ENCODE results near the gene TRIAP1. TPM values are rescaled to one million over a fixed set of nuclear protein-coding genes. Genes with fewer than 3 reads are reported as not detected.

Gene TRIAP1
- total and polyA plus RNA-seq, 2 donors (not counting 3 experiments of a cell fraction or from before 2014, with no cell fraction given), result 26.1 to 46.0 TPM

DNA sequence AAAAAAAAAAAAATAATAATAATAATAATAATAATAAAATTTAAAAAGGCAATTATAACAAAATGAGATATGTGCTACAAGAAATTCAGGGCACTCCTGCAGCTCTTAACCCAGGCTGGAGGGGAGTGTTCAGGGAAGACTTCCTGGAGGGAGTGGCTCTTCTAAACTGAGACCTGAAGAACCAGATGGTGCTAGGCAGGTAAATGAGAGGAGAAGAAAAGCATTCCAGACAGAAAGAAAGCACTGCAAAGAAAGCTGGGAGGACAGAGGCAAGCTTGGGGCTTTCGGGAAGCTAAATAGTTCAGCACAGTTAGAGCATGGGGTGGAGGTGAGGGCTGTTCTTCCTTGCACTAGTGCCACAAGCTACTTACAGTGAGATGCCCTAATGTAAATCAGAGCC is 33.3 kb upstream of the TRIAP1 start:
- no peaks in the 10 kb centered on the region for H3K9me3 ChIP-seq (replicated peaks; ENCODE audit: control insufficient read depth, insufficient read depth, low read length)
- intact Hi-C loops (cut with micrococcal nuclease), result no loop called here
- TF ChIP-seq JUN (IDR thresholded peaks at IDR 0.05; ENCODE audit: borderline replicate concordance, insufficient read depth, insufficient read length, low read depth) (no peak), MYC (IDR thresholded peaks at IDR 0.05; ENCODE audit: low read depth, low read length) (no peak), FOS (IDR thresholded peaks at IDR 0.05; ENCODE audit: borderline replicate concordance, insufficient read depth, low read length) (no peak), EZH2 (IDR thresholded peaks at IDR 0.05; ENCODE audit: borderline replicate concordance, low read depth, low read length, severe bottlenecking) (no peak), POLR2A (IDR thresholded peaks at IDR 0.05; ENCODE audit: low read depth, low read length) (no peak), POLR2AphosphoS5 (IDR thresholded peaks at IDR 0.05; ENCODE audit: insufficient read depth, low read depth, low read length) (no peak), GATA2 (IDR thresholded peaks at IDR 0.05; ENCODE audit: insufficient read depth, insufficient read length, low read depth, low read length) (no peak)
- TF ChIP-seq, protein P1, sequence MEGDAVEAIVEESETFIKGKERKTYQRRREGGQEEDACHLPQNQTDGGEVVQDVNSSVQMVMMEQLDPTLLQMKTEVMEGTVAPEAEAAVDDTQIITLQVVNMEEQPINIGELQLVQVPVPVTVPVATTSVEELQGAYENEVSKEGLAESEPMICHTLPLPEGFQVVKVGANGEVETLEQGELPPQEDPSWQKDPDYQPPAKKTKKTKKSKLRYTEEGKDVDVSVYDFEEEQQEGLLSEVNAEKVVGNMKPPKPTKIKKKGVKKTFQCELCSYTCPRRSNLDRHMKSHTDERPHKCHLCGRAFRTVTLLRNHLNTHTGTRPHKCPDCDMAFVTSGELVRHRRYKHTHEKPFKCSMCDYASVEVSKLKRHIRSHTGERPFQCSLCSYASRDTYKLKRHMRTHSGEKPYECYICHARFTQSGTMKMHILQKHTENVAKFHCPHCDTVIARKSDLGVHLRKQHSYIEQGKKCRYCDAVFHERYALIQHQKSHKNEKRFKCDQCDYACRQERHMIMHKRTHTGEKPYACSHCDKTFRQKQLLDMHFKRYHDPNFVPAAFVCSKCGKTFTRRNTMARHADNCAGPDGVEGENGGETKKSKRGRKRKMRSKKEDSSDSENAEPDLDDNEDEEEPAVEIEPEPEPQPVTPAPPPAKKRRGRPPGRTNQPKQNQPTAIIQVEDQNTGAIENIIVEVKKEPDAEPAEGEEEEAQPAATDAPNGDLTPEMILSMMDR (IDR thresholded peaks at IDR 0.05; ENCODE audit: extremely low read depth in 1 of 2, insufficient read depth in 1 of 2, low read depth in 1 of 2, low read length in 2 of 2), result no peak
- TF ChIP-seq, protein P2, sequence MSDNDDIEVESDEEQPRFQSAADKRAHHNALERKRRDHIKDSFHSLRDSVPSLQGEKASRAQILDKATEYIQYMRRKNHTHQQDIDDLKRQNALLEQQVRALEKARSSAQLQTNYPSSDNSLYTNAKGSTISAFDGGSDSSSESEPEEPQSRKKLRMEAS (IDR thresholded peaks at IDR 0.05; ENCODE audit: insufficient read depth, insufficient read length), result no peak
- no TSS peak for BruUV-seq (replicated peaks)
- H3K36me3 ChIP-seq (ENCODE audit: control insufficient read depth in 2 of 2, extremely low read depth in 1 of 2, insufficient read depth in 2 of 2, low read length in 2 of 2), result no peaks in the 10 kb centered on the region
- FAIRE-seq, result no peak
- no peak overlapping the region for H3K9ac ChIP-seq (replicated peaks; ENCODE audit: extremely low read depth, insufficient read depth, low read length)
- H3K79me2 ChIP-seq (ENCODE audit: control insufficient read depth, insufficient read depth, low read length), result no peaks in the 10 kb centered on the region
- H3K4me2 ChIP-seq (ENCODE audit: insufficient read depth, low read length), result no peak overlapping the region
- no peak overlapping the region for H3K27ac ChIP-seq (ENCODE audit: insufficient read depth, low read depth, low read length)
- H4K20me1 ChIP-seq (replicated peaks; ENCODE audit: control insufficient read depth, extremely low read depth, insufficient read depth, low read length), result no peaks in the 10 kb centered on the region
- H3K4me1 ChIP-seq (ENCODE audit: control insufficient read depth, extremely low read depth, insufficient read depth, low read length), result peaks cover 5% of the 10 kb centered on the region
- no peaks in the 10 kb centered on the region for H3K27me3 ChIP-seq (ENCODE audit: control insufficient read depth in 2 of 2, insufficient read depth in 2 of 2, low read length in 2 of 2)
- no peak for DNase-seq (ENCODE audit: low read depth, low spot score)
- no peaks in the 10 kb centered on the region for H3K9me1 ChIP-seq (replicated peaks; ENCODE audit: control insufficient read depth, extremely low read depth, insufficient read depth, low read length)
- H2AFZ ChIP-seq (ENCODE audit: low read depth, low read length), result no peak overlapping the region
- no peak overlapping the region for H3K4me3 ChIP-seq (replicated peaks in 1 of 3; ENCODE audit: insufficient read depth in 1 of 3, low read depth in 1 of 3, low read length in 3 of 3)
- ChIA-PET POLR2A (interaction anchor here (0.6 kb wide), 1 partner anchor 197 kb away, joined by 4 read pairs; no protein-coding TSS in a partner anchor), CTCF (no interaction called here)
- dilution Hi-C loops (cut with MboI; ENCODE audit: extremely low pct_ligation_motif_present, low sequenced_read_pairs), result no loop called here
